ENCODE data around the gene OR11A1. TPM values are rescaled to one million over a fixed set of nuclear protein-coding genes. Genes with fewer than 3 reads are reported as not detected.

Gene OR11A1
- total RNA-seq, 1 experiment from 2014 or later: not detected

DNA sequence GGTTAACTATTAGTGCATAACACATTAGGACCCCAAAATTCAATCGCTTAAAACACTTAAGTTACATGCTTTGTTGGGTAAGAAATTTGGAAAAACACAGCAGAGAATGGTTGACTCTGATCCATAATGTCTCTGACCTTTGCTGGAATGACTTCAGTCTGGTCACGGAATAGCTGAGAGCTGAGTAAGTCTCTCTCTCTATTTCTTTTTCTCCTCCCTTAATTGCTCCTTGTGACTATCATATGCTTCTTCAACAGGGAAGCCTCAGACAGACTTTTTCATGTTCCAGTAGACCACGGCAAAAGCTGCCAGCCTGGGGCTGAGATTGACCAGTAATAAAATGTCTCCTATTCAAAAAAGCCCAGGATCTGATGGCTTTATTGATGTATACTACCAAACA lies 37.4 kb downstream of the OR11A1 start:
- H3K23me2 ChIP-seq (ENCODE audit: insufficient read length, low read depth, low read length, poor library complexity, severe bottlenecking): no peaks in the 10 kb centered on the region
- H2BK5ac ChIP-seq (ENCODE audit: insufficient read length, low read length): no peak overlapping the region
- TF ChIP-seq CTCF (conservative IDR thresholded peaks at IDR 0.05): no peak
- H3K23ac ChIP-seq (ENCODE audit: insufficient read length, low read depth, low read length): no peak overlapping the region
- no peak overlapping the region for H2BK20ac ChIP-seq (ENCODE audit: low read depth, low read length, poor library complexity, severe bottlenecking)
- H3K4me1 ChIP-seq (ENCODE audit: insufficient read depth, low read length): peaks cover 3% of the 10 kb centered on the region; the same call in 1 of the 2 replicates
- H3K79me2 ChIP-seq (ENCODE audit: insufficient read depth, low read length): no peaks in the 10 kb centered on the region
- H2BK120ac ChIP-seq (ENCODE audit: low read depth, low read length, poor library complexity, severe bottlenecking): no peak overlapping the region
- no peak overlapping the region for H2AK5ac ChIP-seq (ENCODE audit: insufficient read length, low read length)
- Mint-ChIP-seq H3K27ac (no peak overlapping the region), H3K27me3 (ENCODE audit: low read depth) (no peaks in the 10 kb centered on the region), H3K4me3 (no peak overlapping the region), H3K9me3 (no peaks in the 10 kb centered on the region; a peak in 1 of 5 replicates), H3K4me1 (peaks cover 10 to 11% of the 10 kb centered on the region in 2 experiments), H3K36me3 (ENCODE audit: insufficient read depth in 1 of 3, low read depth in 3 of 3) (no peaks in the 10 kb centered on the region)
- no peak overlapping the region for H4K91ac ChIP-seq (ENCODE audit: insufficient read length, low read depth, low read length)
- H3K79me1 ChIP-seq (ENCODE audit: insufficient read depth, low read depth, low read length, poor library complexity, severe bottlenecking): no peaks in the 10 kb centered on the region
- H3K27ac ChIP-seq (ENCODE audit: insufficient read length, low read depth, low read length): no peak overlapping the region
- H3K14ac ChIP-seq (ENCODE audit: insufficient read depth, low read length): no peak overlapping the region
- H3K9me3 ChIP-seq (ENCODE audit: control insufficient read depth, low read depth, low read length): no peaks in the 10 kb centered on the region
- H3K56ac ChIP-seq (ENCODE audit: insufficient read length, low read depth, low read length): no peak overlapping the region
- H3K27me3 ChIP-seq (ENCODE audit: insufficient read depth, low read length): no peaks in the 10 kb centered on the region
- no peak overlapping the region for H4K8ac ChIP-seq (replicated peaks; ENCODE audit: insufficient read length, low read depth, low read length)
- no peak overlapping the region for H2AFZ ChIP-seq (ENCODE audit: low read length)
- H3K4me2 ChIP-seq (ENCODE audit: insufficient read depth, insufficient read length, low read length): no peak overlapping the region
- H4K20me1 ChIP-seq (ENCODE audit: control insufficient read depth, insufficient read depth, insufficient read length): no peaks in the 10 kb centered on the region
- H3K18ac ChIP-seq (ENCODE audit: insufficient read length, low read depth, low read length): no peak overlapping the region
- H4K5ac ChIP-seq (ENCODE audit: insufficient read length, low read depth, low read length): no peak overlapping the region
- no peak overlapping the region for H3K9ac ChIP-seq (ENCODE audit: extremely low read depth, insufficient read length, low read length)
- DNase-seq: no peak
- no peak overlapping the region for H2BK12ac ChIP-seq (ENCODE audit: insufficient read length, low read depth, low read length)
- H2BK15ac ChIP-seq (ENCODE audit: low read depth, low read length): no peak overlapping the region
- H3T11ph ChIP-seq (ENCODE audit: low read length): no peak overlapping the region
- no peak overlapping the region for H3K4ac ChIP-seq (ENCODE audit: low read depth, low read length)
- no CpG with 5 or more reads among the region's 3 CpGs for WGBS (ENCODE audit: extremely low coverage, insufficient read length, low lambda C conversion rate)
